Measurements from ENCODE around the gene TMEM231.
A peak's percentile ranks its signal among the peaks of the same experiment; 100 is the strongest.
"Not testable (repeated sequence)": the region's sequence is repeated elsewhere in the genome, so short reads cannot be mapped to it uniquely, and the experiment has no call there.

Gene TMEM231, protein sequence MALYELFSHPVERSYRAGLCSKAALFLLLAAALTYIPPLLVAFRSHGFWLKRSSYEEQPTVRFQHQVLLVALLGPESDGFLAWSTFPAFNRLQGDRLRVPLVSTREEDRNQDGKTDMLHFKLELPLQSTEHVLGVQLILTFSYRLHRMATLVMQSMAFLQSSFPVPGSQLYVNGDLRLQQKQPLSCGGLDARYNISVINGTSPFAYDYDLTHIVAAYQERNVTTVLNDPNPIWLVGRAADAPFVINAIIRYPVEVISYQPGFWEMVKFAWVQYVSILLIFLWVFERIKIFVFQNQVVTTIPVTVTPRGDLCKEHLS

DNA sequence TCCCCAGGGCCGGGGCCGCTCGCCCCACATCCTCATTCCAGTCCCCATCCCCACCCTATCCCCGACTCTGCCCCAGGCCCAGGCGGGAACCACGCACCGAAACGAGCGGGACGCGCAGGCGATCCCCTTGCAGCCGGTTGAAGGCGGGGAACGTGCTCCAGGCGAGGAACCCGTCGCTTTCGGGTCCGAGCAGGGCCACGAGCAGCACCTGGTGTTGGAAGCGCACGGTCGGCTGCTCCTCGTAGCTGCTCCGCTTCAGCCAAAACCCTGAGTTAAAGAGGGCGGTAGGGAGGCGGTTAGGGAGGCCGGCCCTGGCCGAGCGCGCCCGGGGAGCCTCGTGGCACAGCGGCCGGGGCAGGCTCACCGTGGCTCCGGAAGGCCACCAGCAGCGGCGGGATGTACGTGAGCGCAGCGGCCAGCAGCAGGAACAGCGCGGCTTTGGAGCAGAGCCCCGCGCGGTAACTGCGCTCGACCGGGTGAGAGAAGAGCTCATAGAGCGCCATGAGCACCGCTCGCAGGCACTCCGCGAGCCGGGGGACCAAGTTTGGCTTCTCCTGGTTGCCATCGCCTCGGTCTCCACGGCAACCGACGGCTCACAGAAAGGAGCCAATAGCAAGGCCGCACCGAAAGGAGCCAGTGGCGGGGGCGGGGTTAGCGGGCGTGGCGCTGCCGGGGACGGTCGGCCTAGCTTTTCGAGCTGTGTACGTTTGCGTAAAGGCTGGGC lies at the start of gene TMEM231:
Gene TMEM231 (minus strand): TSS at position 546 of the 724 bp plus-strand sequence. CDS start 43 bp downstream, at position 503.
- DNase-seq (ENCODE audit: low read depth): peak; percentile 63

DNA sequence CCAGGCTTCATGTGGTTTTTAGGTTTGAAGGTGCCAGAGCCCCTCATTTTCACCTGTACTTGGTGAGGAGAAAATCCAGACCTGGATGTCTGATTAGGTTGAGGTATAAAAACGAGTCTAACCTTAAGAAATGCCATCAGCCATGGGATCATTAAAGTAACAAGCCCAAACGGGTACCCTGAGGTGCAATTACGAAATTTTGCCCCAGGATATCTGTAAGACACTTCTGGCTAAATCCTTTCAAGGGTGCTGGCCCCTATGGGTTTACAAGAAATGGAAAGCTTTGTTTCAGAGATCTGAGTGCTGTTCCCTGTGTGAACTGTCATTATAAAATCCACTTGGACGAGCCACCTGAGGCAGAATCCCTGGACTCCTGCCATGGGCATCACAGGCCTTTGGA lies 47.2 kb upstream of the TMEM231 start:
- DNase-seq (ENCODE audit: low read depth): no peak

DNA sequence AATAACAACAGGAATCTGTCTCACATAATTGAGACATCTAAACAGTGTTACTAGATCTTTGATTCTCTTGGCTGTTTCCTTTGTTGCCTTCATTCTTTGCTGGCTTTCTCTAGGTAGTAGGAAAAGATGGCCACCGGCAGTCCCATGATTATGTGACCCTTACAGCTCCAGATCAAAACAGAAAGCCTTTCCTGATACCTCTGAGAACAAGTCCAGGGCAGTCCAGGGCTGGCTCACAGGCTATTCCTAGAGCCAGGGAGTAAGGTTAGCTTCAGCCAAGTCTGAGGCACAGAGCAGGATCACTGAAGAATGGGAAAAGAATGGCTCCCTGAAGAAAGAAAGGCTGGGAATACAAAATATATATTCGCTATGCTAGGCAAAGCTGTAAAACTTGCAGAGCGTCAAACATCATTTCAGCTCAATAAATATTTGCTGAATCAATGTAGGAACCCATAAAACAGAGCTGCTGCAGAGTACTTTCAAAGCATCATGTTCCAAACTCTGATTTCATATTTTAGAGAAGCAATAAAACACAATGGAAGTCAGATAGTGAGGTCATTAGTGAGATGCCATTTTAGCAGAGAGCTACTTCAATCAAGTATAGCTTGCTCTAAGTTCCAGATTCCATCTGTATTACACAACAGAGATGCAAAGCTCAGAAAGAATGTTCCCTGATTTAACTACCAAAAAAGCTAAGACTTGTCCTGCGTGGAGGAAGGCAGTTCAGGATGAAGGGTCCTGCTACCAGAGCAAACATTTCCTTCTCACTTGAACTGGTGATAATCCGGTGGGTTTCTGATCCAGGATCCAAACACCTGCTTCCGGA lies 43.6 kb upstream of the TMEM231 start:
- no peak for DNase-seq (ENCODE audit: low read depth)

DNA sequence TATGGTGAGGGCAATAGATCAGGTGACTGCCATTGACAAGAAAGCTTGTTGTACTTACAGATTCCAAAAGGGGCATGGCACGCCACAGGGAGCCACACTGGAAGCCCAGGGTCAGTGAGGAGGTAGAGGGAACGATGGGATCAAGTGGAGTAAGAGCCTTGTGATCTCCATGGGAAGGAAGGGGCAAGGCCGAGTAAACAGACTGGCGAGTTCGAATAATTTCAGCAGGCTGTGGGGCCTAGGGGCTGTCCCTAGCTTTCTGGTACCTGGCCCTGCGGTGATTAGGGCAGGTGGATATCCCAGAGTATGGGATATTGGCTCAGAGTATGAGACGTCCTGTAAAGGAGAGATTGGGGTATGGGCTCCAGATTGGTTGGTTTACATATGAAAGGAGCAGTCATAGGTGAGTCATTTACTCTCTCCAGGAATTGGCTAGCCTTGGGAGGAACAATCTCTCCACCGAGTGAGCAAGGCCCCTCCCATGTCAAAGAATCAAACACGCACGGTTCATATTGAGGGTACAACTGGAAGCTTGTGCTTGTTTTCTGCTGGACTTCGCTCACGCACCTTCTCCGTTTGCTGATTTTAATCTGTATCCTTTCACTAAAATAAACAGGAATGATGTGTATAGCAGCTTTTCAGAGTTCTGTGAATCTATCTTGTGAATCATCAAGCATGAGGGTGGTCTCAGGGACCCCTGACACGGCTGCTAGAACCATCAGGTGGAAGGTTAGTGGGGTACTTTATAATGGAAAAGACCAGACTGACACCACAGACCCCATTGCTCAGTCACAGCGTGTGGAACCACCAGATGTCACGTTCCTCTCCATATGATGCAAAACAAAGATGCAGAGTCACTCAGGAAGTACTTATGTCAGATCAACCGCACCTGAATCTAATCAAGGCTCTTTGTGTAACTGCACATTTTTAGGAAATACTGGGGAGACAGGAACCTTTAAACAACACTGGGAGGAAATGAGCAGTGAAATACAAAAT lies 38.1 kb upstream of the TMEM231 start:
- peak; percentile 17 for DNase-seq (ENCODE audit: low read depth)

DNA sequence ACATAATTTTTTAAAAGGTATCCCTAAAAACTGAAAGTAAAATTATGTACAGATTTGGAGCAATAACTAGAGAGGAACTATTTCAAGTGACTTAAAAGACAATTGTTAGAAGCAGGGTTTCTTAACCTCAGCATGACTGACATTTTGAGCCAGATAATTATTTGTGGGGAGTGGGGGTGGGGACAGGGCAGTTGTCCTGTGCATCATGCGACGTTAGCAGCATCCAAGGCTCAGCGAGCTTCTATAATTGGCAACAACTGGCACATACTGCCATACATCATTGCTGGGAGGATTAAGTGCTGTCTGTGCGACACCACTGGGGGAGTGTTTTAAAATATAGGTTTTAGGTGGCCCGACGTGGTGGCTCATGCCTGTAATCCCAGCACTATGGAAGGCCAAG lies 37.3 kb upstream of the TMEM231 start:
- no peak for DNase-seq (ENCODE audit: low read depth)

DNA sequence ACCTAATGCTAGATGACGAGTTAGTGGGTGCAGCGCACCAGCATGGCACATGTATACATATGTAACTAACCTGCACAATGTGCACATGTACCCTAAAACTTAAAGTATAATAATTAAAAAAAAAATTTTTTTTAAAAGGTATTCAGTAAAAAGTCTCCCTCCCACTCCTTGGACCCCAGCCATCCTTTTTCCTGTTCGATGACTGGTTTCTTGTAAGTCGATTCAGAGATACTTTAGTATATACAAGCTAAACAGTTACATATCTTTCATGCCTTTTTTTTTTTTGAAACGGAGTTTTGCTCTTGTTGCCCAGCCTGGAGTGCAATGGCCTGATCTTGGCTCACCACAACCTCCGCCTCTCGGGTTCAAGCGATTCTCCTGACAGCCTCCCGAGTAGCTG lies 35.9 kb upstream of the TMEM231 start:
- DNase-seq (ENCODE audit: low read depth): not testable (repeated sequence)

DNA sequence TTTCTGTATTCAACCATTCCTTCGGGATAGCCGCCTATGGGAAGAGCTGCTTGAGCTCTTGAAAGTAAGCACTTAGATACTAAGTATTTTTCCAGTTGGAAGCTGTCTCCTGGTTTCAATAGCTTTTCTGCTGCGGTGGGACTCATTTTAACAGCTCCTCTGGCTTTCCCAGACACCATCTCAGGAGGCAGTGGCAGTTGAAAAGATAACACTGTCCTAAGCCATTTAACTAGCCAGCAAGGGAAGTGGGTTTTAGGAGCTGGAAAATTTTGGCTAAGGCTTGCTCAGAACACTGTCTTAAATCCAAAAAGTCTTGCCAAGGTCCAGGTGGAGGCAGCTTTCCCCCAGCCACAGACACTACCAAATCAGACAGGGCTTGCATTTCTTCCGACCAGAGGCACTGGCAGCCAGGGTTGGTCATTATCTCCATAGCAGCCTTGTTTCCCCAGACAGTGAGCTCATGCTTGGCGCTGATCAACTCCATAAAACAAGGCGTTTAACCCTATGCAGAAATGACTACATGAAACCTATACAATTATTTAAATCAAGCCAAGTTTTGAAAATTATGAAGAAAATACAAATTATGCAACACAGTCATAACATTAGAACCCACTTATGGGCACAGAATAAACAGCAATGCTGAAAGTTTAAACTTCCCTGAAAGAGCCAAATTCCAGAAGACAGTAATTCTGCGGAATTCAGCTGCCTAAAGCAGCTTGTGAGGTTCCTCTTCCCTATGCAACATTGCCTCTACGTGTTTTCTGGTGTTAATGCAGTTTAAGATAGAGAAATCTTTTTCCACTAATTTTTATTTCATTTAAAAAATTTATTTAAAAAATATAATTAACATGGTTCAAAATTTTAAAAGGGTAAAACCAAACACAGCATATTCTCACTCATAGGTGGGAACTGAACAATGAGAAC lies 35.1 kb upstream of the TMEM231 start:
- DNase-seq (ENCODE audit: low read depth): peak; percentile 31

DNA sequence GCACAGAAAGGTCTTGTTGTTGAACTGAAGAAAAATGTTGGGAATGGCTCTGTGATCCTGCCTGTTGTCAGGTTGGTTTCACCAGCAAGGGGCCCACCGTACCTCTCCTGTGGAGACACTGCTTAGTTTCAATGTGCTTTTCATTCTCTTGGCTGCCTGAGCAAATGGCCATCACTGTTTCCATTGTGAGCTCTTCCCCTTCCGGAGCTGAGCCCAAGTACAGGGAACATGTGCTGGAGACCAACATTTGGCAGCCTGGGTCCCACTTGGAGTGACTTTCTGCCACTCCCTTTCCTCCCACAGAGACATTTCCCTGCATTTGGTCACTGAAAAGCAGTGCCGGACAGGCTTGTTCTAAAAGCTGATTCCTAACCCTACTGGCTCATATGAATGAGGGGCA lies 33.3 kb upstream of the TMEM231 start:
- DNase-seq (ENCODE audit: low read depth): no peak

DNA sequence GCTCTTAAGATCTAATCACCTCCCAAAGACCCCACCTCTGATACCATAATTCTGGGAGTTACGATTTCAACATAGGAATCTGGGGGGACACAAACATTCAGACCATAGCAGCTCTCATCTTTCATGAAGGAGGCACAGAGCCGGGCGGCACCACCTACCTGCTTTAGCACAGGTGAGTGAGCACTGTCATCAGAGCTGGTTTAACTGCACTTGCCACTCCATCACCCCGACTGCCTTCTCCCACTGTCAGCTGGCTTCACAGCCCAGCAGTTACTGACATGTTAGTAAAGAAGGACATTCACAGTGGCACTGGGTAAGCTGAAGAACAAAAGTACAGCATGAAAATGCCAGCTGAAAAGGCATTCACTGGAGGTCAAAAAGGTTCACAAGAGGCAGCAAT lies 32.7 kb upstream of the TMEM231 start:
- DNase-seq (ENCODE audit: low read depth): no peak

DNA sequence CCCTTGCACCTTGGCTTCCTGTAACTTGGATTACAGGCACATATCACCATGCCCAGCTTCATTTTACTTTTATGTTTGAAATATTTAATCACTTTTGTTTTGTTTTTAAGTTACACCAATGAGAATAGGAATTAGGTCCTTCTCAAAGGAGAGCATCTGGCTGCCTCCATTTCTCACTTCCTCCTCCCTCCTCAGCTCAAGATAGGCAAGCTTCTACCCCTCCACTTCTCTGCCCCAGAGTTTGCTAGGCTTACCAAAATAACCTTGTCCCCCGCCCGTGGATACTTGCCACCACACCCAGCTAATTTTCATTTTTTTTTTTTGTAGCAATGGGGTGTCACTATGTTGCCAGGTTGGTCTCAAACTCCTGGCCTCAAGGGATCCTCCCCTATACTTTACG lies 28.1 kb upstream of the TMEM231 start:
- no peak for DNase-seq (ENCODE audit: low read depth)

DNA sequence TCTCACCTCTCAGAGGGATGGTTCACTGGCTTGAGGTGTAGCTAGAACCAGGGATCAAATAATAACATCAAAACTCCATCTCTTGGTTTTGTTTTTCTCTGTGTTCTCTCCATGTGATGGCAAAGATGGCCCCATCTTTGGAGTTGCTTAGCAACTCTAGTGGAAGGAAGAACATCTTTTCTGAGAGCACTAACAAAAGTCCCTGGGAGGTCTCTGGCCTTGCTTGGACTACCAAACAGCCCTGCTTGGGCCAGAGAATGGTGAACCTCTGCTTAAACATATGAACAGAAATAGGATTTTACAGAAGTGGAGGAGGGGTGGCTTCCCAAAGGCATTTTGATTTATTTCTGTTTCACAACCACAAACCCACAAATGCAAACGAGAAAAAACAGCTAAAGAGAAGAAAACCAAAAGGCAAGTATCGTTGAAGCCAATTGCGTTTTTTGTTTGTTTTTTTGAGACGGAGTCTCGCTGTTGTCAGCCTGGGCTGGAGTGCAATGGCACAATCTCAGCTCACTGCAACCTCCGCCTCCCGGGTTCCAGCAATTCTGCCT lies 23.3 kb upstream of the TMEM231 start:
- DNase-seq (ENCODE audit: low read depth): no peak

DNA sequence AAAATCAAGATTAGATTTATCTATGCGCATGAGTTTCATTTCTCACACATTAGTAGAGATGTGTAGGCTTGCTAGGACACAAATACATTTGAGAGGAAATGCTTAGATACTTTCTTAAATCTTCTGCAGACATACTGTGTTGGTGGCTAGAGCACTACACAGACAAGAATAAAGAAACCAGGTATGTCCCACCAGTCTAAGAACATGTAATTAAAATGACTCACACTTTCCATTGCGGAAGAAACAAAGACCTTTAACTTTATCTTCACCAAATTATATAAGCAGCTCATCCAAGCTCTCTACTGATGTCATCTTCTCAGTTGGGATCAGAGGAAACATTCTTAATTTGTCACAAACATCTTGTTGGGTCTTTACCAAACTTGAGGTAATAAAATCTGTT lies 22.7 kb upstream of the TMEM231 start:
- no peak for DNase-seq (ENCODE audit: low read depth)

DNA sequence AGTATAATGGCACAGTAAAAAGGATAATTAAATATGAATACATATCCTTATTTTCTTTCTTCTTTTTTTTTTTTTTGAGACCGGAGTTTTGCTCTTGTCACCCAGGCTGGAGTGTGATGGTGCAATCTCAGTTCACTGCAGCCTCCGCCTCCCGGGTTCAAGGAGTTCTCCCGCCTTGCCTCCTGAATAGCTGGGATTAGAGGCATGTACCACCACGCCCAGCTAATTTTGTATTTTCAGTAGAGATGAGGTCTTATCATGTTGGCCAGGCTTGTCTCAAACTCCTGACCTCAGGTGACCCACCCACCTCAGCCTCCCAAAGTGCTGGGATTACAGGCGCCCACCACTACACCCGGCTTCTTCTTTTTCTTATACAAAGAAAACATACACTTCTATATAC lies 22.2 kb upstream of the TMEM231 start:
- DNase-seq (ENCODE audit: low read depth): no peak

DNA sequence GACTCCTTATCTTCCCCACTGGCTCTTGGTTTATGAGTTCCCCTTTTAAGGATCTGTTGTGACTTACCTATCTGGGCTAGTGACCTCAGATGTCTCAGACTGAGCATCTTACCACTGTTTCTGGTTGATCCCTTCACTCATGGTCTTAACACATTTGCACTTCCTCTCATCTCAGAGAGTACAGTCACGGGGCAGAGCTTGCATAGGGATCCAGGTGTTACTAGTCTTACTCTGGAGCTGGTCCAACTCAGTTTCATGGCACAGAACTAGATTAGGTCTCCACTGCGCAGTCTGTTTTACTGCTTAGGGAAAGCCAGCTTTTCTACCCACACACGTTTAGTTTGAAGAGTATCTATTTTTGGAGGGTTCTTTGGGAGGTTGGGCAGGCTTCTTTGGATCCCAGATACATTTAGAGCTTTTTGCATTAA lies 20.3 kb upstream of the TMEM231 start:
- no peak for DNase-seq (ENCODE audit: low read depth)

DNA sequence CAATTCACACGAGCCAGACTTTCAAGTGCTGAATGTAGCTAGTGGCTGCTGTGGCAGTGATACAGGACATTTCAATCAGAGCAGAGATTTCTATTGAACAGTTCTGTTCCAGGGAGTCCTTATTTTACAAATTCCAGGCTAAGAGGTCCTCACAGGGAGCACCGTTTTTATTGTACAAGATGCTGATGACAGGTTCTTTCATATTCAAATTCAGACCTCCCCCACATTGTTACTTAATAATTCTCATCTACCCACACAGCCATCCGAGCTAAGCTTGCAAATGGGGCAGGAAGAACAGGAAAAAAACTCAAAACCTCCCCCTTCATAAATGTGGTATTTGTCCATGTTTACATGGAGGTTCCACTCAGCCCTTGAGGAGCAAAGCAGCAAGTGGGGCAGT lies 19.9 kb upstream of the TMEM231 start:
- no peak for DNase-seq (ENCODE audit: low read depth)

DNA sequence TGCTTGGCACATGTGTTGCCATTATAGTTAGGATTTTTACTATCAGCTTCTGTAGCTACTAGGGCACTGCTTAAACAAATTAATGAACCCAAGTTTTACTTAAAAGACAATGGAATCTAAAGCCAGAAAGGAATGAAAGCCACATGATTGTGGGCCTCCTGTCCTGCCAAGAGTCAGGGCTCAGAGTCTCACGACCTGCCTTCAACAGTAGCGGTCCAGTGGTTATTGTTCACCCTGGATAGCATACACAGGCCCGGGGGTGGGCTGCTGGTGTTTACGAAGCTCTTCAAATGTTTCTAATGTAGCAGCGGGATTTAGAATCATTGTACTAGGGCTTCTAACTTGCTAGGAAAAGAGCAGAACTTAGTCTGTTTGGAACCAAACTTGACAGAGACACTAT lies 17.9 kb upstream of the TMEM231 start:
- no peak for DNase-seq (ENCODE audit: low read depth)

DNA sequence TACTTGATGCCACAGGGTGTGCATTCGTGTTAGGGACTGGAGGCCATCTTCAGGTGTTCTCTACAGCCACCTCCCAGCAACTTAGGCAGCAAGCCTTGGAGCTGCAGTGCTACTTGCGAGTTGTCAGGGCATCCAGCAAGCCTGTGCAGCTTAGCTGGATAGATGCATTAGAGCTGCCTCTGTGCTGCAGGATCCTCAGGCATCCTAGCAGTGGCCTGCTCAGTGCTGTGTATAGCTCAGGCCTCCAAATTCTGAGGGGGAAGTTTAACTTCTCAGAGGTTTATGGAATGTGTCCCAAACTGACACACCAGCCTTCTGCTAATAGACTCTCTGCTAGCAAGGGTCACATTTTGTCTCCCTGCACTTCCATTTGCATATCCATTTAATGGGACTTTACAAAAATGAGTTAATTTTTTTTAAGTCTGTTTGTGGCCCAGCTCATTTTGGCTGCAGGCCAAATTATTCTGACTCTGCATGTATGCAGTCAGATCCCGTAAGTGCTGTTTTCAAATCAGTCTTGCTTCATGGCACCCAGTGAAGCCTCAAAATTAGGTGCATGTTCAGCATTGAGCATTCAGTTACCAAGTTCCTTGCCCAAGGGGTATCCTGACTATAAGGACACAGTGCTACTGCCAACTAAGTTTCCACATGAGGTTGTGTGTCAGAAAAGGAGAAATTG lies 17.0 kb upstream of the TMEM231 start:
- no peak for DNase-seq (ENCODE audit: low read depth)

DNA sequence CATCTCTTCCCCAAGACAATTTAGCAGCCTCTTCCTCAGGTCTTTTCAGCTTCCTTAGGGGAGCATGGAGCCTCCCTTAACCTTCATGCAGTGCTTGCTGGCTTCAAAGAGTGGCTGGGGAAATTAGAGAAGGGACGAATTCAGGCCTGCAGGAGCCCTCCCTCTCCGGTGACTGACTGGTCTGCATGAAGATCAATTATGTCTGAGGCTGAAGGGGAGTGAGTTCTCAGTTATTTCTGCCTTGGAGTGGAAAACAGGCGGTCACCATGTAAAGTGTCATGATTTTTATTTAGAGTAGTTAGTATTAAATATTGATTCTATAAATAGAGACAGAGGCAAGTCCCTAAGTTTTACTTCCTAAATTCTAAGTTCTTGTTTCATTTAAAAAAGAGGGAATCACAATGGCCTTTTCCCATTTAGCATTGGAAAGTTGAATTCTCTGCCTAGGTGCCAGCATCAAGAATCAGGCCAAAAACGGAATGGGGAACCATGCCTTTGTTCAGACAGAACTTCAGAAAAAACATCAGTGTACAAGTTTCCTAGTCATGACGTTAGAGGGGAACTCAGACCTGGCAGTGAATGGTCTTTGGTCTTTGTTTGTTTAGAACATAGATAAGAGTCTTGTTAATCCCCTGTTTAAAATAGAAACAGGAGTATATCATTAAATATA lies 14.5 kb upstream of the TMEM231 start:
- no peak for DNase-seq (ENCODE audit: low read depth)

DNA sequence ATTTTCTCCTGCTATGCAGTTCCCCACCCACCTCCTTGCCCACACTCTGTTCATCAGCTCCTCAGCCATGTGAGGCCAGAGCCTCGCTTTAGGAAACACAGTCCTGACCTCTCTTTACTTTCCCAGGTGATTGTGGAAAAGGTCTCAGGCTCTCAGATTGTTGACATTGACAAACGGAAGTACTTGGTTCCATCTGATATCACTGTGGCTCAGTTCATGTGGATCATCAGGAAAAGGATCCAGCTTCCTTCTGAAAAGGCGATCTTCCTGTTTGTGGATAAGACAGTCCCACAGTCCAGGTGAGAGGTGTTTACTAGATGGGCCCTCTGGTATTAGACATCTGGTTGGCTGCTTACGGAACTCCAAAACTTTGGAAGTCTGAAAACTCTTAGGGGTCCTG lies 11.9 kb upstream of the TMEM231 start:
- no peak for DNase-seq (ENCODE audit: low read depth)
